HCT116 (cell line): ENCODE measurements around the gene C1orf141. TPM values are rescaled to one million over a fixed set of nuclear protein-coding genes. Genes with fewer than 3 reads are reported as not detected.

Experiments
- ATAC-seq: fragments of 200-7000 bp; cut with Tn5 transposase; 2 replicates; pipeline ENCODE4 v1.9.1; 2020; ENCODE audit warnings: mild to moderate bottlenecking, moderate library complexity
- BruUV-seq: library from RNA; stranded (reverse); fragments of 400-500 nt; replicated peaks from 2 replicates; lab custom pipeline; 2021; lab: Mats Ljungman, UMichigan
- CTCF ChIA-PET: fragments of 300-600 bp; sonication (Branson Sonifier 250); formaldehyde crosslinking; loops from one replicate; lab custom pipeline; 2021; ENCODE audit warnings: antibody characterized with exemption; lab: Charles Lee
- POLR2A ChIA-PET: fragments of 300-600, 350-600 bp; sonication (Branson Sonifier 250); formaldehyde crosslinking; loops from one replicate; lab custom pipeline; 2021; ENCODE audit warnings: antibody characterized with exemption; lab: Charles Lee
- RAD21 ChIA-PET, 2 experiments: fragments of 300-600 bp; sonication (Branson Sonifier 250); formaldehyde crosslinking; loops; one replicate each; lab custom pipeline; 2023; ENCODE audit warnings: low total read pairs in 2 of 2; ENCODE audit not compliant: uncharacterized antibody in 2 of 2, unreplicated experiment in 2 of 2, low non-redundant PET in 1 of 2; lab: Charles Lee
- DNase-seq: peaks from one replicate; pipeline ENCODE4 v3.0.0-alpha.2; 2010; ENCODE audit warnings: low read depth, low spot score
- H2AFZ ChIP-seq: fragments of 200-600 bp; shearing (Covaris generic), sonication (generic); 2 replicates; pipeline ENCODE4 v1.6.1; 2017; ENCODE audit warnings: low read depth, mixed run types, mixed read lengths, antibody characterized with exemption, low read length; ENCODE audit not compliant: poor library complexity, severe bottlenecking
- H3K27ac ChIP-seq: 2 replicates; pipeline ENCODE4 v1.5.1; 2012; ENCODE audit warnings: low read depth, low read length
- H3K27me3 ChIP-seq: fragments of 200-600 bp; sonication (generic); 2 replicates; pipeline ENCODE4 v1.6.1; 2016; ENCODE audit warnings: mixed run types, low read length, mixed read lengths; ENCODE audit not compliant: insufficient read depth
- H3K36me3 ChIP-seq, 2 experiments: fragments of 200-500 bp in 1 of 2; fragments of 200-600 bp in 1 of 2; sonication (Bioruptor generic) in 1 of 2; sonication (generic) in 1 of 2; 2 replicates each; pipeline versions ENCODE4 v1.5.1 to v1.6.1; 2014 to 2016; ENCODE audit warnings: low read length in 2 of 2, inconsistent platforms in 1 of 2, mixed read lengths in 1 of 2, mixed run types in 1 of 2; ENCODE audit not compliant: insufficient read depth in 2 of 2, control insufficient read depth in 1 of 2
- H3K4me1 ChIP-seq, 2 experiments: fragments of 200-600 bp in 1 of 2; sonication (generic) in 1 of 2; 2 replicates each; pipeline versions ENCODE4 v1.5.1 to v1.6.1; 2012 to 2017; ENCODE audit warnings: low read length in 2 of 2, inconsistent platforms in 1 of 2, mild to moderate bottlenecking in 1 of 2, mixed read lengths in 1 of 2, mixed run types in 1 of 2, moderate library complexity in 1 of 2; ENCODE audit not compliant: insufficient read depth in 2 of 2, control insufficient read depth in 1 of 2
- H3K4me2 ChIP-seq: fragments of 200-600 bp; sonication (generic); 2 replicates; pipeline ENCODE4 v1.6.1; 2017; ENCODE audit warnings: mixed run types, low read length, mixed read lengths
- H3K4me3 ChIP-seq, 2 experiments: fragments of 200-600 bp in 1 of 2; sonication (generic) in 1 of 2; replicated peaks in 1 of 2; 2 replicates each; pipeline ENCODE4 v1.5.1; 2011 to 2016; ENCODE audit warnings: low read length in 2 of 2, control low read depth in 1 of 2, low read depth in 1 of 2, mild to moderate bottlenecking in 1 of 2, mixed read lengths in 1 of 2, mixed run types in 1 of 2
- H3K79me2 ChIP-seq: fragments of 200-600 bp; sonication (generic); 2 replicates; pipeline ENCODE4 v1.6.1; 2017; ENCODE audit warnings: mild to moderate bottlenecking, mixed run types, low read length, moderate library complexity, mixed read lengths; ENCODE audit not compliant: insufficient read depth
- H3K9ac ChIP-seq: fragments of 200-600 bp; sonication (generic); 2 replicates; pipeline ENCODE4 v1.6.1; 2016; ENCODE audit warnings: low read length, mixed read lengths
- H3K9me2 ChIP-seq: fragments of 200-600 bp; sonication (generic), shearing (Covaris generic); 2 replicates; pipeline ENCODE4 v1.6.1; 2017; ENCODE audit warnings: mixed run types, mild to moderate bottlenecking, moderate library complexity; ENCODE audit not compliant: insufficient read depth
- H3K9me3 ChIP-seq, 2 experiments: fragments of 200-500 bp in 1 of 2; fragments of 200-600 bp in 1 of 2; sonication (Bioruptor generic) in 1 of 2; sonication (generic) in 1 of 2; 2 replicates each; pipeline ENCODE4 v1.6.1; 2014 to 2017; ENCODE audit warnings: low read length in 2 of 2, mixed read lengths in 2 of 2, inconsistent platforms in 1 of 2, low read depth in 1 of 2, mild to moderate bottlenecking in 1 of 2, mixed run types in 1 of 2, moderate library complexity in 1 of 2; ENCODE audit not compliant: control insufficient read depth in 1 of 2, insufficient read depth in 1 of 2
- H4K20me1 ChIP-seq: fragments of 200-600 bp; sonication (generic), shearing (Covaris generic); 2 replicates; pipeline ENCODE4 v1.6.1; 2017; ENCODE audit warnings: mixed run types, mild to moderate bottlenecking, moderate library complexity; ENCODE audit not compliant: insufficient read depth
- CBX3 ChIP-seq: IDR thresholded peaks from 2 replicates; pipeline ENCODE4 v1.6.1; 2012; ENCODE audit warnings: low read depth
- EGR1 ChIP-seq: IDR thresholded peaks from 2 replicates; pipeline ENCODE4 v1.6.1; 2012; ENCODE audit warnings: low read depth
- ELF1 ChIP-seq: IDR thresholded peaks from 2 replicates; pipeline ENCODE4 v1.6.1; 2012; ENCODE audit warnings: low read depth, borderline replicate concordance
- SRF ChIP-seq: IDR thresholded peaks from 2 replicates; pipeline ENCODE4 v1.6.1; 2012; ENCODE audit warnings: low read depth
- YY1 ChIP-seq: IDR thresholded peaks from 2 replicates; pipeline ENCODE4 v1.6.1; 2011; ENCODE audit warnings: low read length, low read depth, moderate library complexity, mild to moderate bottlenecking; ENCODE audit not compliant: insufficient replicate concordance; ENCODE audit errors: extremely low read depth
- intact Hi-C: fragments of 100-400 bp; cut with micrococcal nuclease; formaldehyde crosslinking; loops from 2 replicates; pipeline ENCODE4 v1.10.0; 2022
- total RNA-seq: library from RNA; stranded (reverse); gene quantifications from one replicate; pipeline ENCODE4 v1.2.1, GENCODE V29; 2021; ENCODE audit not compliant: unreplicated experiment
- TF ChIP-seq, protein P1 (sequence below), 3 experiments: fragments of 200-600 bp in 1 of 3; sonication (generic) in 1 of 3; IDR thresholded peaks in 2 of 3; conservative IDR thresholded peaks in 1 of 3; 2 replicates each; pipeline ENCODE4 v1.5.1; 2012 to 2017; ENCODE audit warnings: low read depth in 2 of 3, low read length in 2 of 3, antibody characterized with exemption in 1 of 3, borderline replicate concordance in 1 of 3, control low read depth in 1 of 3, mild to moderate bottlenecking in 1 of 3, mixed read lengths in 1 of 3, mixed run types in 1 of 3, moderate library complexity in 1 of 3; ENCODE audit not compliant: insufficient read depth in 1 of 3
- TF ChIP-seq, protein P2 (sequence below): IDR thresholded peaks from 2 replicates; pipeline ENCODE4 v1.6.1; 2012

C1orf141 gene
- total RNA-seq, 1 experiment from 2014 or later, result not detected

DNA sequence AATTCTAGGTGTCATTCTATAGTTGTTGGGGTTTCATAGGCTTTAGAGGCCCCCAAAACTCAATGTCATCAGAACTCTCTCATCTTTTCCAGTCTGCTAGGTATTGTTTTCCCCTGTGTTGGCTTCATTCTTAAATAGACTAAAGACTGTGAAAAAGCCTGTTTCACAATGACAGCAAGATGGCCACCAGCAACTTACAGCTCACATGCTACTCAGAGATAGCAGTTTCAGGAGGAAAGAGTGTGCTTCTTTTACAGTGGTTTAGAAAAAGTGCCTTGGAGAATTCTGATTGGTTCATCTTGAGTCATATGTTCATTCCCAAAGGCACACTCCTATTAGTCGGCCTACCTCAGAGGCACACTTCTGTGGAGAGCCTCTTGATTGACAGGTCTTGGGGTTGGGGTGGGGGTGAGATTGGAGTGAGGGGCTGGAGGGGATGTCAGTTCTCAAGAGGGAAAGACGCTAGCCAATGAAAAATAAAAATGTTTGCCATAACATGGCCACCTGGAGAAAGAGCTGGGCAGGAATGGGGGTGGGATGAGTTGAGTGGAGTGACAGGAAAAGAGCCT, 40.0 kb upstream of the C1orf141 start (continued):
- TF ChIP-seq, protein P1, sequence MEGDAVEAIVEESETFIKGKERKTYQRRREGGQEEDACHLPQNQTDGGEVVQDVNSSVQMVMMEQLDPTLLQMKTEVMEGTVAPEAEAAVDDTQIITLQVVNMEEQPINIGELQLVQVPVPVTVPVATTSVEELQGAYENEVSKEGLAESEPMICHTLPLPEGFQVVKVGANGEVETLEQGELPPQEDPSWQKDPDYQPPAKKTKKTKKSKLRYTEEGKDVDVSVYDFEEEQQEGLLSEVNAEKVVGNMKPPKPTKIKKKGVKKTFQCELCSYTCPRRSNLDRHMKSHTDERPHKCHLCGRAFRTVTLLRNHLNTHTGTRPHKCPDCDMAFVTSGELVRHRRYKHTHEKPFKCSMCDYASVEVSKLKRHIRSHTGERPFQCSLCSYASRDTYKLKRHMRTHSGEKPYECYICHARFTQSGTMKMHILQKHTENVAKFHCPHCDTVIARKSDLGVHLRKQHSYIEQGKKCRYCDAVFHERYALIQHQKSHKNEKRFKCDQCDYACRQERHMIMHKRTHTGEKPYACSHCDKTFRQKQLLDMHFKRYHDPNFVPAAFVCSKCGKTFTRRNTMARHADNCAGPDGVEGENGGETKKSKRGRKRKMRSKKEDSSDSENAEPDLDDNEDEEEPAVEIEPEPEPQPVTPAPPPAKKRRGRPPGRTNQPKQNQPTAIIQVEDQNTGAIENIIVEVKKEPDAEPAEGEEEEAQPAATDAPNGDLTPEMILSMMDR (IDR thresholded peaks at IDR 0.05 in 2 of 3, conservative IDR thresholded peaks at IDR 0.05 in 1 of 3; ENCODE audit: borderline replicate concordance in 1 of 3, insufficient read depth in 1 of 3, low read depth in 2 of 3, low read length in 2 of 3), result no peak
- no peak for TF ChIP-seq EGR1
- TF ChIP-seq SRF, result no peak

DNA sequence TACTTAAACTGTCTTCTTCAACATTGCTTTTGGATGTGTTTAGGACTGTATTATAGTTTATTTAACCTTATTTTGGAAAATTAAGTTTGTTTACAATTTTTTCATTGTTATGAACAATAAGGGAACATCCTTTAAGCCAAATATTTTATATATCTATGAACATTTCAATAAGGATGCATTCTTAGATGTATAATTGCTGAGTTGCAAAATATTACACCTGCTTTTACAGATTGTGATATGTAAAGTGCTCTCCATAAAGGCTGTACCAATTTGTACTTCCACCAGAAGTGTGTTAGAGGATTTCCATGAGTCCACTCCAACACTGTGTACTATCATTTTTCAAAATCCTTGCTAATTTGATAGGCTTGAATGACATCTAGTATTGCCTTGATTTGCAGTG, 39.2 kb upstream of the C1orf141 start:
- intact Hi-C loops, result no loop called here
- DNase-seq, result no peak

DNA sequence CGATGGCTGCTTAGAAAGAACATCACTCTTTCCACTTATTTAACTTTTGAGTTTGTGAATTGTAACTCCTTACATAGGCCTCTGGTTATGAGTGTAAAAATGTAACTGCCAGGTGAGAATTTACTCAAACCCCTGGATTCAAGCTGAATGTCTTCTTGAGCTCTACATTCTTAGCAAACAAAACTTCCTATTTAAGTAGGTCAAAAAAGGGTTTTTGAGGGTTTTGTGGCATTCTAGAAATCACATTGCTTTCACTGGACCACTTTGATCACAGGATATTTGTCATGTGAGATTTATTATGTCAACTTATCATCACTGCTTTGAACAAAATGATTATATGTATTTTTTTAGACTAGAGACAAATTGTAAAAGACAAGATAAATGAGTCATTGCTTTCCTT, 37.2 kb upstream of the C1orf141 start:
- no peaks in the 10 kb centered on the region for H3K36me3 ChIP-seq
- no TSS peak for BruUV-seq

More for the DNA sequence above, 39.2 kb upstream of the C1orf141 start:
- no peak for ATAC-seq
- H3K36me3 ChIP-seq, result no peaks in the 10 kb centered on the region
- H4K20me1 ChIP-seq, result no peaks in the 10 kb centered on the region
- BruUV-seq, result no TSS peak
- no peaks in the 10 kb centered on the region for H3K9me2 ChIP-seq
- no peak for TF ChIP-seq YY1
- H2AFZ ChIP-seq, result no peak overlapping the region
- ChIA-PET RAD21 (no interaction called here), POLR2A (no interaction called here), CTCF (no interaction called here)
- H3K4me1 ChIP-seq, result no peaks in the 10 kb centered on the region
- H3K9me3 ChIP-seq, result no peaks in the 10 kb centered on the region
- no peak overlapping the region for H3K9ac ChIP-seq
- no peak overlapping the region for H3K4me3 ChIP-seq
- no peak overlapping the region for H3K4me2 ChIP-seq
- H3K27me3 ChIP-seq, result no peaks in the 10 kb centered on the region
- no peak overlapping the region for H3K27ac ChIP-seq
- no peaks in the 10 kb centered on the region for H3K79me2 ChIP-seq

More for the DNA sequence above, 37.2 kb upstream of the C1orf141 start:
- Histone ChIP-seq H4K20me1 (no peaks in the 10 kb centered on the region), H3K4me1 (no peaks in the 10 kb centered on the region), H3K4me3 (no peak overlapping the region), H3K4me2 (no peak overlapping the region), H3K27me3 (no peaks in the 10 kb centered on the region), H3K27ac (no peak overlapping the region), H3K9me2 (no peaks in the 10 kb centered on the region), H3K79me2 (no peaks in the 10 kb centered on the region)
- ChIA-PET RAD21 (no interaction called here), CTCF (no interaction called here)
- ATAC-seq, result no peak
- TF ChIP-seq, protein P2, sequence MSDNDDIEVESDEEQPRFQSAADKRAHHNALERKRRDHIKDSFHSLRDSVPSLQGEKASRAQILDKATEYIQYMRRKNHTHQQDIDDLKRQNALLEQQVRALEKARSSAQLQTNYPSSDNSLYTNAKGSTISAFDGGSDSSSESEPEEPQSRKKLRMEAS, result no peak
- TF ChIP-seq ELF1 (no peak), CBX3 (no peak)
- TF ChIP-seq, all 23 proteins: peak for 0
- no peak overlapping the region for H3K9ac ChIP-seq
- POLR2A ChIA-PET, result no interaction called here
- no peak for DNase-seq
- H2AFZ ChIP-seq, result no peak overlapping the region
- H3K9me3 ChIP-seq, result no peaks in the 10 kb centered on the region
- intact Hi-C loops, result no loop called here
